ENCODE data around the gene SMIM41.

SMIM41 gene

DNA sequence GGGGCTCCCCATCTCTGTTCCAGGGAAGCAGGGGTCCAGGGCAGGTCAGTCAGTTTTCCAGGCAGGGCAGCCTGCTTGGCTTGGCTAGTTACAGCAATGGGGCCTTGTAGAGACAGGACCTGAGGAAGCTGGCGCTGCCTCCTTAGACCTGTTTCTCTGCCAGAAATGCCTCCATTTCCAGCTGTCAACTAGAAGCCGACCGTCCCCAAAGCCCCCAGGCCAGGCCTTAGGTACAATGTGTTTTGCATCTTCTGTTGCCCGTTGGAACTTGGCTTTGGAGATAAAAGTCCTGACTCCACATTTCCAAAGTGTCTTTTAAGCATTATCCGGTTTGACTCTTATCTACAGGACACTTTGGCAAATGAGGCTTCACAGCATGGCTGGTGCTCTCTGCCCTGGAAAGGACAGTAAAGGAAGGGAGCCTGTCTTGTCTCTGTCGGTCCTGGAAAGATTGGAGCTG, 69.7 kb downstream of the SMIM41 start:
- DNase-seq (ENCODE audit: extremely low read depth, low read depth): no peak
- TF ChIP-seq, protein P1, sequence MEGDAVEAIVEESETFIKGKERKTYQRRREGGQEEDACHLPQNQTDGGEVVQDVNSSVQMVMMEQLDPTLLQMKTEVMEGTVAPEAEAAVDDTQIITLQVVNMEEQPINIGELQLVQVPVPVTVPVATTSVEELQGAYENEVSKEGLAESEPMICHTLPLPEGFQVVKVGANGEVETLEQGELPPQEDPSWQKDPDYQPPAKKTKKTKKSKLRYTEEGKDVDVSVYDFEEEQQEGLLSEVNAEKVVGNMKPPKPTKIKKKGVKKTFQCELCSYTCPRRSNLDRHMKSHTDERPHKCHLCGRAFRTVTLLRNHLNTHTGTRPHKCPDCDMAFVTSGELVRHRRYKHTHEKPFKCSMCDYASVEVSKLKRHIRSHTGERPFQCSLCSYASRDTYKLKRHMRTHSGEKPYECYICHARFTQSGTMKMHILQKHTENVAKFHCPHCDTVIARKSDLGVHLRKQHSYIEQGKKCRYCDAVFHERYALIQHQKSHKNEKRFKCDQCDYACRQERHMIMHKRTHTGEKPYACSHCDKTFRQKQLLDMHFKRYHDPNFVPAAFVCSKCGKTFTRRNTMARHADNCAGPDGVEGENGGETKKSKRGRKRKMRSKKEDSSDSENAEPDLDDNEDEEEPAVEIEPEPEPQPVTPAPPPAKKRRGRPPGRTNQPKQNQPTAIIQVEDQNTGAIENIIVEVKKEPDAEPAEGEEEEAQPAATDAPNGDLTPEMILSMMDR (IDR thresholded peaks at IDR 0.05; ENCODE audit: low read depth, low read length): no peak

DNA sequence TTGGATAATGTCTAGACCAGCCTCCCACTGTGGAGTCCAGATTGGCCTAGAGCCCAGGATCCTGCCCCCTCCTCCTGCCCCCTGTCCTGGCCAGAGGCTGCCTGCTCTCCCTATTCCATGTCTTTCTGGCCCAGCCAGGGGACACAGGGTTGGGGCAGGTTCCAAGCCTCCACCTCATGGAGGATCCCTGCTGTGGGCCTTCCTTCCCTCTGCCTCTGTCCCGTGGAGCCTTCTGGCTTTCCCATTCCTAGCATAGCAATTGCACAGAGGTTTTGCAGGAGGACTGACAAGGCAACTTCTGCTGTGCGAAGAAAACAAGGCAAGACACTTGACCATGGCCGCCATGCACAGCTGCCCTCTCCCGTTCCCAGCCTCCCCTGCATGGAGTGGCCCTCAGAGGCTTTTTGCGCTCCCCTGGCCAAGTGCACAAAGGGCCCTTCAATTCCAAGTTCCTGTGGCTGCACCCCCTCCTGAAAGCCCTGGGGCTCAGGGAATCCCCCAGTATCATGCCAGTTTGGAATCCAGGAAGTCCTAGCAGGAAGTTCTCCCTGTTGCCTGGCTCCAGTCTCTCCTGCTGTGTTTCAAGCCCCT, 70.2 kb downstream of the SMIM41 start:
- no peak for DNase-seq (ENCODE audit: extremely low read depth, low read depth)
- TF ChIP-seq, protein P1 (IDR thresholded peaks at IDR 0.05; ENCODE audit: low read depth, low read length): no peak

DNA sequence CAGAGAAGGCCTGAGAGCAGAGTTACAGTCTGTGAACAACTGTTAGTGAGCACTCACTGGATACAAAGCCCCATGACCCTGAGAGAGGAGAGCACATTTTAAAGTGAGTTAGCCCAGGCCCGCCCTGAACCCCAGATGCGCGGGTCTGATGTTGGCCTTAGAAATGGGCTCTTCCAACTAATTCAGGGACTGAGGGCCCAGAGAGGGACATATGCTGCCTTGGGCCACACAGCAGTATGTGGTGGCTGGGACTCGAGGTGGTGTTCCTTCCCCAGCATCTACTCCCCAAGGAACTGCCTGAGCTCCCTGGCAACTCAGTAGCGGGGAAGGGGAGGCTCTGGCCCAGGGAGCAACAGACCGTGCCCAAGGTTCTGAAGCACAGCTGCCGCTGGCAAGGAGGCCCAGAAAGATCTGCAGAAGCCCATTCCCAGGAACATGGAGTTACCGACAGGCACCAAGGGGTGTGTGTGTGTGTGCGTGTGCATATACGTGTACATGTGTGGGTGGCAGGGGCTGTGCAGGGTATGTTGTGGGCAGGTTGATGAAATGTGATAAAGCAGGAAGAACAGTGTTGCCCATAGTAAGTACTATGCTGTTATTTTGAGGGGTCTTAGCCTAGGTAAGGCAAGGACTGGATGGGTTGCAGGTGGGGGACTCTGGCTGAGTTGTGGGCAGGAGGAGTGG, 71.8 kb downstream of the SMIM41 start:
- TF ChIP-seq, protein P1 (IDR thresholded peaks at IDR 0.05; ENCODE audit: low read depth, low read length): no peak
- no peak for DNase-seq (ENCODE audit: extremely low read depth, low read depth)

DNA sequence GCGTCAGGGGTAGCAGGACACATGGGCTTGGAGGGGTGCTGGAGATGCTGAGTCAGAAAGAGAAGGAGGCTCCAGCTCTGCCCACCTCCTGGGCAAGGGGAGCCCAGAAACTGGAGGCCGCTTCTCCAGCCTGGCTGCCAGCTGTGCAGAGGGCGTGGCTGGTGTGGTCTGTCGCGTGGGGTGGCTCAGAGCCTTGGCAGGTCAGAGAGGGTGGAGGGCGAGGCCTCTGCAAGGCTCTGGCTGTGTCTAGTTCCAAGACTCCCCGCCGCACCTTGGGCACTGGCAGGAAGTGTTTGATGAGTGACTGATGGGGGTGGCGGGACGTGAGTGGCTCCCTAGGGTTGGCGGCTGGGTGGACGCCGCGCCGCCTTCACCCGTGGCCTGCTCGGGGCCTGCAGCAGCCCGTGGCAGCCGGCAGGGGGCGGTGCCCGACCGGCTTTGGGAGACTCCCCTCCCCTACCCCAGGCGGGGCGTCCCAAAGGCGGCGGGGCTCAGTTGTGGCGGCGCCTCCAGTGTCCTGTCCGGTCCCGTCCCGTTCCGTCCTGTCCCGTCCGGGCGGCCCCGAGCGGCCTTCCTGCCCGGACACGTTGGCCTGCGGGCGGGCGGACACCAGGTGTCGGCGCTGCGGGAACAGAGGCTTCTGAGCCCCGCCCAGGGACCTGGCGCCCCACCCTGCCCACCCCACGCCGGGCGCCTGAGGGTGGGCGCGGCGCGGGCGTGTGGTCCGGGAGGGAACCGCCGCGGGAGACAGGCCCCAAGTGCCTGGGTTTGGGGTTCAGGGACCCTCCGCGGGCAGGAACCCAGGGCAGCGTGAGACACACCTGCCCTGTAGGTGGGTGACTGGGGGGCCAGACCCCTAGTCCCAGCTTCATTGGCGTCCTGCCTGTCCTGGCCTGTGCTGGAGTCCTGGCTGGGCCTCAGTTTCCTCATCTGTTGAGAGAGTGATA, 72.6 kb downstream of the SMIM41 start:
- DNase-seq (ENCODE audit: extremely low read depth, low read depth): peak; percentile 32
- TF ChIP-seq, protein P1 (IDR thresholded peaks at IDR 0.05; ENCODE audit: low read depth, low read length): peak; percentile 69

DNA sequence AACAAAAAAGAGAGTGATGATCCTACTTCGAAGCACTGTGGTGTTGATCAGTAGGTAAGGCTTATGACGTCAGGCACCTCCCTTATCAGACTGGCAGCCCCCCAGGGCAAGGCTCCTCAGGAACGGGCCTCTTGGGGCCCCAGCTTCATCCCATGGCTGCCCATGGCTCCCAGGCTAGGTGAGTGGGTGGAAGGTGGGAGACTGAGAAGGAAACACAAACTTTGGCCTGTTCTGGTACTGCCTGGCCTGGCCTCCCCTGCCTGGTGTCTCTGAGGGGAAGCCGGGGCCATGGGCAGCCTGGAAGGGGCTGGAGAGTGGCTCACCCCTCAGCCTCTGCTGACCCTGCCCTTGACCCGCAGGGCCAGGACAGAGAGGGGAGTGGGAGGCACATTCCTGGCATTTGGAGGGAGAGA, 73.4 kb downstream of the SMIM41 start:
- no peak for DNase-seq (ENCODE audit: extremely low read depth, low read depth)

DNA sequence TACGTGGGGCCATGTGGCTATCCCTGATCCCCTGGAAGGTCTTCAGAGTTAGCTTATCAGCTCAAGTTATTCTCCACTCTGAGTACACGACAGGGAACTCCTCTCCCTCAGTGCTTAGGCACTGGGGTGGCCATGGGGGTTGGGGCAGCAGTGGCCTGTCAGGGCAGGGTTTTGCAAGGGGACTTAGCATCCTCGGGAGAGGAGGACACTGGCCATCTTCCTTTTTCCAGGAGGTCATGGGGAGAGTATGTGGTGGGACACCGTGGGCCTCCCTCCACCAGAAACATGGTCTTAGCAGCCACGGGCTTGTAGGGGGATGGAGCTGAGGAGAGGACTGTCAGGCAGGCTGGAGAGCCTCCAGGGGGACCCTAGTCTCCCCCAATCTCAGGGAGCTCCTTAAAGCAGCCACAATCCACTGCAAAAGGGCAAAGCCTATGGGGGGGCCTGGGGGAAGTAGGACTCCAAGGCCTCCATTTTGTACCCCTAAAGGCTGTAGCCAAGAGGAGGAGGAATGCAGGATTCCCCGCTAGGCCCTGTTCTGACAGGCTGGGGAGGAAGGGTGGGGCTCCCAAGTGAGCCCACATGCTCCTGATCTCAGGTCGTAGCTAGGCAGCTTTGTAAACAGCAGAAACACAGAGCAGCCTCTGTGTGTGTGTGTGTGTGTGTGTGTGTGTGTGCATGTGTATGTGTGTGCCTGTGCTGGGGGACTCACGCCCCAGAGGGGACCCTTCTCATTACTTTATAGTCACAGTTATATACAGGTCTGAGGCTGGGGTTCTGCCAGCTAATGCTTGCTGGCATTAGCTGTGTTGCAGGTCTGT, 75.8 kb downstream of the SMIM41 start:
- no peak for DNase-seq (ENCODE audit: extremely low read depth, low read depth)
- TF ChIP-seq, protein P1 (IDR thresholded peaks at IDR 0.05; ENCODE audit: low read depth, low read length): no peak

More for the DNA sequence above, 73.4 kb downstream of the SMIM41 start:
- TF ChIP-seq, protein P1 (IDR thresholded peaks at IDR 0.05; ENCODE audit: low read depth, low read length): no peak

Measured in AG09319 (cell line).